Heart right ventricle (tissue), 16 donors: ENCODE data around the gene SFI1. TPM values are rescaled to one million over a fixed set of nuclear protein-coding genes. Genes with fewer than 3 reads are reported as not detected.

ENCODE experiments used
- ATAC-seq, 8 donors: fragments of 200-7000 bp; cut with Tn5 transposase; one replicate each; pipeline ENCODE4 v1.9.1; 2020; ENCODE audit warnings: mild to moderate bottlenecking in 8 of 8, moderate library complexity in 8 of 8, moderate number of reproducible peaks in 1 of 8
- DNase-seq, 2 donors: peaks; one replicate each; pipeline ENCODE4 v3.0.0-alpha.2; 2020
- H3K27ac ChIP-seq, 10 donors: fragments of 200-600 bp; sonication (generic) in 2 of 10; one replicate each; pipeline versions ENCODE4 v1.5.0 to v1.8.0; 2020 to 2022; ENCODE audit warnings: mild to moderate bottlenecking in 3 of 10
- H3K27me3 ChIP-seq, 7 donors: fragments of 200-600 bp; one replicate each; pipeline ENCODE4 v1.8.0; 2021 to 2022; ENCODE audit warnings: mild to moderate bottlenecking in 2 of 7
- H3K36me3 ChIP-seq, 9 donors: fragments of 200-600 bp; sonication (generic) in 1 of 9; one replicate each; pipeline versions ENCODE4 v1.5.0 to v1.8.0; 2020 to 2022; ENCODE audit warnings: mild to moderate bottlenecking in 2 of 9
- H3K4me1 ChIP-seq, 9 donors: fragments of 200-600 bp; sonication (generic) in 1 of 9; one replicate each; pipeline versions ENCODE4 v1.5.0 to v1.8.0; 2020 to 2022; ENCODE audit warnings: mild to moderate bottlenecking in 4 of 9
- H3K4me3 ChIP-seq, 10 donors: fragments of 200-600 bp; sonication (generic) in 2 of 10; one replicate each; pipeline versions ENCODE4 v1.5.0 to v1.8.0; 2020 to 2022; ENCODE audit warnings: mild to moderate bottlenecking in 7 of 10, moderate library complexity in 2 of 10
- H3K9me3 ChIP-seq, 11 donors: fragments of 200-600 bp in 10 of 11; sonication (generic) in 2 of 11; one replicate each; pipeline versions ENCODE4 v1.5.0 to v1.8.0; 2013 to 2022; ENCODE audit warnings: mild to moderate bottlenecking in 2 of 11, control low read depth in 1 of 11, moderate library complexity in 1 of 11
- CTCF ChIP-seq, 9 donors: fragments of 200-600 bp; sonication (generic) in 2 of 9; IDR thresholded peaks; one replicate each; pipeline versions ENCODE4 v1.5.0 to v1.8.0; 2021 to 2022; ENCODE audit warnings: antibody characterized with exemption in 9 of 9, mild to moderate bottlenecking in 5 of 9, moderate library complexity in 1 of 9
- whole genome bisulfite sequencing, 2 donors: extraction: QIAGEN DNeasy Blood & Tissue Kit; methylation state at CpG; one replicate each; pipeline ENCODE4 v1.1.7; 2013; ENCODE audit warnings: inconsistent platforms in 1 of 2; 5-methylcytosine and 5-hydroxymethylcytosine counted together
- intact Hi-C, 10 donors: fragments of 100-400 bp; cut with DNase I; formaldehyde crosslinking; loops; one replicate each; pipeline versions ENCODE4 v1.11.1 to v1.14.2; 2022
- microRNA-seq, 2 donors: library from miRNA; unstranded; fragments of <30 nt; microRNA quantifications; one replicate each; pipeline ENCODE4 v1.2.0, GENCODE V29; 2021
- polyA plus RNA-seq, 2 donors: library from polyadenylated mRNA; stranded (reverse); fragments of 200-250 nt; gene quantifications; one replicate each; pipeline ENCODE4 v1.2.3, GENCODE V29; 2013
- total RNA-seq, 10 donors: library from RNA; stranded (reverse); fragmentation: NEBNext Ultra II Directional in 3 of 10; extraction: Animal tissue kit (Norgen Biotek cat#: 25700) in 3 of 10; gene quantifications; one replicate each; pipeline versions ENCODE4 v1.2.1 to v1.2.4, GENCODE V29; 2021 to 2023
- donor health status: Arrhythmogenic right ventricular cardiomyopathy.
- donor health status: ischemic (EF 13 %, LVEDD 7.1; RV severe dilation, severe dysfunction).
- donor health status: healthy with polysubstance abuse.
- donor health status: DM: no; HTN: yes; CAD: no.
- donor health status: DM: no; HTN: no; CAD: no.
- donor health status: ischemic (EF 25% LVEDD 6.9; RV normal size, moderate dysfunction).
- donor health status: ischemic (EF 25% LVEDD 5.7; RV mildly dilated, moderate dysfunction).
- donor health status: healthy.
- donor health status: DM: yes; HTN: yes; CAD: no.
- donor health status: Ischemic cardiomyopathy.
- donor health status: ischemic (EF 35%, LVEDD 5.7; RV mildly dilated, moderate dysfunction).
- donor health status: nonischemic (EF 11% LVEDD 7.7; RV severe dilation, severe dysfunction).
- donor health status: DM: yes; HTN: yes; CAD: no.
- donor health status: PGD.
- donor health status: ischemic (EF 29% LVEDD 5.4; RV normal size, mild dysfunction).
- donor health status: nonischemic (EF 23%, LVEDD 6.1; RV moderate dilation, normal function).

The SFI1 gene
- total and polyA plus RNA-seq, 12 donors: 4.7 to 20.1 (median 7.3) TPM

GRCh38 chr22:31661851-31662667, 165.7 kb downstream of the SFI1 start, which contains the start of gene PISD:
TSS of gene PISD (minus strand) at chr22:31662215. CDS start at chr22:31662208, 7 bp downstream.
- ATAC-seq: peak; percentile 98 to 100 (median 100)
- DNase-seq: peak; percentile 95
- no peaks in the 10 kb centered on the region for H3K9me3 ChIP-seq
- peak within 1 kb of the TSS in 9 of 10 donors; percentile 24 to 81 (median 62) for H3K27ac ChIP-seq
- H3K36me3 ChIP-seq: no peaks in the 10 kb centered on the region
- 2 to 4% methylated on average over 52 of the region's 52 CpGs for WGBS, 2 donors
- intact Hi-C loops: loop anchor here in 7 of 10 donors (5.0 to 10.0 kb wide), 5 partner anchors 90 to 303 kb away; partner anchors contain the start of genes DEPDC5 (in 4 of the 7), PRR14L (in 4 of the 7) and YWHAH (in 3 of the 7)
- peak within 1 kb of the TSS; percentile 56 to 99 (median 90) for H3K4me3 ChIP-seq
- TF ChIP-seq CTCF (IDR thresholded peaks at IDR 0.05): no peak
- H3K4me1 ChIP-seq: peaks cover 2 to 20% (median 14%) of the 10 kb centered on the region in 9 donors
- no peaks in the 10 kb centered on the region for H3K27me3 ChIP-seq

GRCh38 chr22:31662668-31663037, 166.3 kb downstream of the SFI1 start:
- DNase-seq (no peak), ATAC-seq (no peak)
- Histone ChIP-seq H3K4me1 (peaks cover 2 to 20% (median 14%) of the 10 kb centered on the region in 9 donors), H3K27me3 (no peaks in the 10 kb centered on the region), H3K36me3 (no peaks in the 10 kb centered on the region), H3K4me3 (peak overlapping the region; percentile 56 to 99 (median 90)), H3K9me3 (no peaks in the 10 kb centered on the region), H3K27ac (peak overlapping the region in 7 of 10 donors; percentile 24 to 81 (median 62))
- 68% methylated on average over 8 of the region's 8 CpGs for WGBS, 2 donors
- TF ChIP-seq CTCF (IDR thresholded peaks at IDR 0.05): no peak
- intact Hi-C loops: loop anchor here in 7 of 10 donors (5.0 to 10.0 kb wide), 5 partner anchors 90 to 302 kb away; partner anchors contain the start of genes DEPDC5 (in 4 of the 7), PRR14L (in 4 of the 7) and YWHAH (in 3 of the 7)

Small RNA genes lying within 50 kb of the gene (microRNA-seq; reads per million reads assigned to microRNA genes)
- gene MIR7109: 0 reads per million in 2 donors

Other genes with a start within 250 kb of the SFI1 start
- 10 to 100 TPM in 9 of 10 donors, 1 to 10 TPM in 1; 3.6 to 28.6 (median 17.6) TPM for gene PIK3IP1, start 204.0 kb upstream of the SFI1 start, total RNA-seq
- 1 to 10 TPM; 3.7 to 7.9 TPM for gene PIK3IP1, start 204.0 kb upstream of the SFI1 start, polyA plus RNA-seq
- 10 to 100 TPM; 10.8 to 16.9 (median 14.1) TPM for gene PATZ1, start 150.2 kb upstream of the SFI1 start, total RNA-seq
- 10 to 100 TPM in 1 of 2 donors, 1 to 10 TPM in 1; 6.6 to 12.5 TPM for gene PATZ1, start 150.2 kb upstream of the SFI1 start, polyA plus RNA-seq
- gene DRG1, start 96.9 kb upstream of the SFI1 start, total RNA-seq: 10 to 100 TPM; 50.4 to 76.7 (median 60.2) TPM
- 10 to 100 TPM; 65.7 to 71.7 TPM for gene DRG1, start 96.9 kb upstream of the SFI1 start, polyA plus RNA-seq
- 10 to 100 TPM; 20.3 to 31.9 (median 22.7) TPM for gene EIF4ENIF1, start 6.7 kb upstream of the SFI1 start, total RNA-seq
- gene EIF4ENIF1, start 6.7 kb upstream of the SFI1 start, polyA plus RNA-seq: 10 to 100 TPM in 1 of 2 donors, 1 to 10 TPM in 1; 9.0 to 10.3 TPM
- 10 to 100 TPM; 16.3 to 30.0 (median 18.7) TPM for gene PISD, start 165.7 kb downstream of the SFI1 start, total RNA-seq
- 10 to 100 TPM; 15.5 to 20.6 TPM for gene PISD, start 165.7 kb downstream of the SFI1 start, polyA plus RNA-seq